SK-N-SH treated with all-trans-retinoic acid at 6 μM for 48 hours (cell line): ENCODE data around the gene ARHGEF38.

ENCODE experiments used
- ARNTL ChIP-seq: fragments of 450-650 bp; formaldehyde crosslinking; IDR thresholded peaks from 2 replicates; pipeline ENCODE4 v1.5.0; 2020; ENCODE audit warnings: low read depth, mild to moderate bottlenecking, moderate library complexity, borderline replicate concordance
- BACH2 ChIP-seq: fragments of 250-450 bp; sonication (Bioruptor Pico); IDR thresholded peaks from 2 replicates; pipeline ENCODE4 v1.9.0; 2021; ENCODE audit warnings: mild to moderate bottlenecking, borderline replicate concordance
- CSRNP3 ChIP-seq: fragments of 250-450 bp; sonication (Bioruptor Pico); IDR thresholded peaks from 2 replicates; pipeline ENCODE4 v1.5.1; 2021; ENCODE audit warnings: mild to moderate bottlenecking, moderate library complexity
- PATZ1 ChIP-seq: fragments of 250-450 bp; sonication (Bioruptor Pico); IDR thresholded peaks from 2 replicates; pipeline ENCODE4 v1.8.0; 2020; ENCODE audit warnings: mild to moderate bottlenecking, moderate library complexity, borderline replicate concordance
- POU6F1 ChIP-seq: fragments of 250-450 bp; sonication (Bioruptor Pico); IDR thresholded peaks from 2 replicates; pipeline ENCODE4 v1.8.0; 2021; ENCODE audit warnings: low read depth, mild to moderate bottlenecking, moderate library complexity, borderline replicate concordance
- RARB ChIP-seq: fragments of 250-450 bp; sonication (Bioruptor Pico); IDR thresholded peaks from 2 replicates; pipeline ENCODE4 v1.8.0; 2021; ENCODE audit warnings: mild to moderate bottlenecking, moderate library complexity
- TOX ChIP-seq: fragments of 250-450 bp; sonication (Bioruptor Pico); IDR thresholded peaks from 2 replicates; pipeline ENCODE4 v1.8.0; 2021; ENCODE audit warnings: mild to moderate bottlenecking, moderate library complexity, borderline replicate concordance
- ZC3H10 ChIP-seq: fragments of 250-450 bp; sonication (Bioruptor Pico); IDR thresholded peaks from 2 replicates; pipeline ENCODE4 v1.5.1; 2021; ENCODE audit warnings: mild to moderate bottlenecking, moderate library complexity
- ZFP3 ChIP-seq: fragments of 250-450 bp; sonication (Bioruptor Pico); IDR thresholded peaks from 2 replicates; pipeline ENCODE4 v1.5.0; 2020; ENCODE audit warnings: mild to moderate bottlenecking, moderate library complexity
- ZFP30 ChIP-seq: fragments of 450-650 bp; formaldehyde crosslinking; IDR thresholded peaks from 2 replicates; pipeline ENCODE4 v1.5.0; 2022; ENCODE audit warnings: mild to moderate bottlenecking, moderate library complexity
- ZNF70 ChIP-seq: fragments of 450-650 bp; formaldehyde crosslinking; IDR thresholded peaks from 2 replicates; pipeline ENCODE4 v1.5.0; 2020; ENCODE audit warnings: mild to moderate bottlenecking, moderate library complexity
- ZNF8 ChIP-seq: fragments of 450-650 bp; formaldehyde crosslinking; IDR thresholded peaks from 2 replicates; pipeline ENCODE4 v1.5.0; 2020; ENCODE audit warnings: mild to moderate bottlenecking, moderate library complexity
- TF ChIP-seq, protein P1 (sequence below): fragments of 250-450 bp; sonication (Bioruptor Pico); IDR thresholded peaks from 2 replicates; pipeline ENCODE4 v1.5.1; 2020; ENCODE audit warnings: low read depth, mild to moderate bottlenecking, moderate library complexity
- TF ChIP-seq, protein P2 (sequence below): fragments of 250-450 bp; sonication (Bioruptor Pico); IDR thresholded peaks from 2 replicates; pipeline ENCODE4 v1.5.0; 2020; ENCODE audit warnings: mild to moderate bottlenecking, moderate library complexity

GRCh38 chr4:105661028-105661427 lies 108.6 kb downstream of the ARHGEF38 start:
- TF ChIP-seq BACH2 (CRISPR knock-in tag) (no peak), ZC3H10 (CRISPR knock-in tag) (no peak), ZFP3 (CRISPR knock-in tag) (no peak), RARB (CRISPR knock-in tag) (no peak), PATZ1 (CRISPR knock-in tag) (no peak), ARNTL (CRISPR knock-in tag) (no peak), POU6F1 (CRISPR knock-in tag) (no peak), ZNF70 (CRISPR knock-in tag) (no peak), CSRNP3 (CRISPR knock-in tag) (no peak), TOX (CRISPR knock-in tag) (no peak), ZFP30 (CRISPR knock-in tag) (no peak), ZNF8 (CRISPR knock-in tag) (no peak)
- TF ChIP-seq, protein P1, sequence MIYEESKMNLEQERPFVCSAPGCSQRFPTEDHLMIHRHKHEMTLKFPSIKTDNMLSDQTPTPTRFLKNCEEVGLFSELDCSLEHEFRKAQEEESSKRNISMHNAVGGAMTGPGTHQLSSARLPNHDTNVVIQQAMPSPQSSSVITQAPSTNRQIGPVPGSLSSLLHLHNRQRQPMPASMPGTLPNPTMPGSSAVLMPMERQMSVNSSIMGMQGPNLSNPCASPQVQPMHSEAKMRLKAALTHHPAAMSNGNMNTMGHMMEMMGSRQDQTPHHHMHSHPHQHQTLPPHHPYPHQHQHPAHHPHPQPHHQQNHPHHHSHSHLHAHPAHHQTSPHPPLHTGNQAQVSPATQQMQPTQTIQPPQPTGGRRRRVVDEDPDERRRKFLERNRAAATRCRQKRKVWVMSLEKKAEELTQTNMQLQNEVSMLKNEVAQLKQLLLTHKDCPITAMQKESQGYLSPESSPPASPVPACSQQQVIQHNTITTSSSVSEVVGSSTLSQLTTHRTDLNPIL: no peak
- TF ChIP-seq, protein P2, sequence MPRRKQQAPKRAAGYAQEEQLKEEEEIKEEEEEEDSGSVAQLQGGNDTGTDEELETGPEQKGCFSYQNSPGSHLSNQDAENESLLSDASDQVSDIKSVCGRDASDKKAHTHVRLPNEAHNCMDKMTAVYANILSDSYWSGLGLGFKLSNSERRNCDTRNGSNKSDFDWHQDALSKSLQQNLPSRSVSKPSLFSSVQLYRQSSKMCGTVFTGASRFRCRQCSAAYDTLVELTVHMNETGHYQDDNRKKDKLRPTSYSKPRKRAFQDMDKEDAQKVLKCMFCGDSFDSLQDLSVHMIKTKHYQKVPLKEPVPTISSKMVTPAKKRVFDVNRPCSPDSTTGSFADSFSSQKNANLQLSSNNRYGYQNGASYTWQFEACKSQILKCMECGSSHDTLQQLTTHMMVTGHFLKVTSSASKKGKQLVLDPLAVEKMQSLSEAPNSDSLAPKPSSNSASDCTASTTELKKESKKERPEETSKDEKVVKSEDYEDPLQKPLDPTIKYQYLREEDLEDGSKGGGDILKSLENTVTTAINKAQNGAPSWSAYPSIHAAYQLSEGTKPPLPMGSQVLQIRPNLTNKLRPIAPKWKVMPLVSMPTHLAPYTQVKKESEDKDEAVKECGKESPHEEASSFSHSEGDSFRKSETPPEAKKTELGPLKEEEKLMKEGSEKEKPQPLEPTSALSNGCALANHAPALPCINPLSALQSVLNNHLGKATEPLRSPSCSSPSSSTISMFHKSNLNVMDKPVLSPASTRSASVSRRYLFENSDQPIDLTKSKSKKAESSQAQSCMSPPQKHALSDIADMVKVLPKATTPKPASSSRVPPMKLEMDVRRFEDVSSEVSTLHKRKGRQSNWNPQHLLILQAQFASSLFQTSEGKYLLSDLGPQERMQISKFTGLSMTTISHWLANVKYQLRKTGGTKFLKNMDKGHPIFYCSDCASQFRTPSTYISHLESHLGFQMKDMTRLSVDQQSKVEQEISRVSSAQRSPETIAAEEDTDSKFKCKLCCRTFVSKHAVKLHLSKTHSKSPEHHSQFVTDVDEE: no peak
